PC-9 (cell line): ENCODE data around the gene DUSP7.

Experiments used
- EZH2 ChIP-seq: fragments of 200-600 bp; sonication (generic); IDR thresholded peaks from 2 replicates; pipeline ENCODE4 v1.8.0; 2017; ENCODE audit warnings: antibody characterized with exemption, low read depth
- TF ChIP-seq, protein P1 (sequence below): fragments of 200-600 bp; sonication (generic); conservative IDR thresholded peaks from 2 replicates; pipeline ENCODE4 v1.6.1; 2017; ENCODE audit warnings: mixed run types, antibody characterized with exemption, mild to moderate bottlenecking, moderate library complexity

DNA sequence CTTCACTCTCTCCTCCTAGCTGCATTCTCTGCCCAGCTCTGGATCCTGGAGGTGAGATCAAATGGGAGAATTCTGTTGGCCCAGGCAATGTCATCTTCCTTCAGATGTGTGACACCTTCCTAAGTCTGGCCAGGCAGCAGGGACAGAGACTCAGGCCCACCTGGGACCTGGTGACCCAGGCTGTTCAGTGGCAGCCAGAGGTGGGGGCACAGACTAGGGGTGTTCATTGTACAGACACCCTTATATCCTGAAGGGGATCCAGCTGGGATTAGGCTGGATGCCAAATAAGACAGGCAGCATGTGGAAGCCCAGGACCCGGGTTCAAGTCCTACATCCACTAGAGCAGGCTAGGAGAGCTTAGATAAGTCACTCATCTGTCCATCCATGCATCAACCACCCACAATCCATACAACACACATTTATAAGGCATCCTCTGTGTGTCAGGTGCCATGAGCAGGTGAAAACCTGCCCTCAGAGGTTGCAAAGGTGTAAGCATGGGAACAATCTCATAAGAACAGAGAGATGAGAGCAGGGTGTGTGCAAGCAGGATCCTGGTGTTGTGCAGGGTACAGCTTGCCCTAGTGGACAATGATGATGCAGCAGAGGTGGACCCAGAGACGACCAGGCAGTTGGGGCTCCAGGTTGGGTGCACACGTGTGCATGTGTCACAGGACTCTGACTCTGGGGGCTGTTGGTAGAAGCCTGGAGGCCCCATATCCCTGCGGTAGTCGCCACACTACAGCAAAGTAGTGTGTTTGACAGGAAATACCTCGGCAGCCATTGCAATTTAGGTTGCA lies 42.4 kb downstream of the DUSP7 start:
- TF ChIP-seq, protein P1, sequence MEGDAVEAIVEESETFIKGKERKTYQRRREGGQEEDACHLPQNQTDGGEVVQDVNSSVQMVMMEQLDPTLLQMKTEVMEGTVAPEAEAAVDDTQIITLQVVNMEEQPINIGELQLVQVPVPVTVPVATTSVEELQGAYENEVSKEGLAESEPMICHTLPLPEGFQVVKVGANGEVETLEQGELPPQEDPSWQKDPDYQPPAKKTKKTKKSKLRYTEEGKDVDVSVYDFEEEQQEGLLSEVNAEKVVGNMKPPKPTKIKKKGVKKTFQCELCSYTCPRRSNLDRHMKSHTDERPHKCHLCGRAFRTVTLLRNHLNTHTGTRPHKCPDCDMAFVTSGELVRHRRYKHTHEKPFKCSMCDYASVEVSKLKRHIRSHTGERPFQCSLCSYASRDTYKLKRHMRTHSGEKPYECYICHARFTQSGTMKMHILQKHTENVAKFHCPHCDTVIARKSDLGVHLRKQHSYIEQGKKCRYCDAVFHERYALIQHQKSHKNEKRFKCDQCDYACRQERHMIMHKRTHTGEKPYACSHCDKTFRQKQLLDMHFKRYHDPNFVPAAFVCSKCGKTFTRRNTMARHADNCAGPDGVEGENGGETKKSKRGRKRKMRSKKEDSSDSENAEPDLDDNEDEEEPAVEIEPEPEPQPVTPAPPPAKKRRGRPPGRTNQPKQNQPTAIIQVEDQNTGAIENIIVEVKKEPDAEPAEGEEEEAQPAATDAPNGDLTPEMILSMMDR, result no peak
- no peak for TF ChIP-seq EZH2
